ENCODE results near the gene ZNF101. TPM values are rescaled to one million over a fixed set of nuclear protein-coding genes. Genes with fewer than 3 reads are reported as not detected.

Gene ZNF101
- total and polyA plus RNA-seq, 2 of the 4 experiments (the other 2 are of a cell fraction): 2.8 to 7.3 TPM

GRCh38 chr19:19623383-19623782 is 45.3 kb upstream of the ZNF101 start:
- BruUV-seq (replicated peaks): no TSS peak
- in situ Hi-C loops (cut with MboI; ENCODE audit: low sequenced_read_pairs): no loop called here

More at GRCh38 chr19:19623383-19623782, 45.3 kb upstream of the ZNF101 start:
- H3K9me3 ChIP-seq (ENCODE audit: control insufficient read depth, insufficient read depth, low read length): no peaks in the 10 kb centered on the region
- no peak overlapping the region for H2AFZ ChIP-seq (replicated peaks; ENCODE audit: low read length, poor library complexity)
- no peak overlapping the region for H3K18ac ChIP-seq (ENCODE audit: low read depth, low read length)
- ATAC-seq (ENCODE audit: low read depth) (no peak), DNase-seq (no peak)
- dilution Hi-C loops (cut with HindIII; ENCODE audit: low sequenced_read_pairs, unreplicated experiment) (no loop called here), intact Hi-C loops (cut with micrococcal nuclease) (no loop called here)
- peaks cover 3% of the 10 kb centered on the region; the same call in 1 of the 2 replicates for H3K9me1 ChIP-seq (ENCODE audit: insufficient read depth, low read length)
- H3K23ac ChIP-seq (ENCODE audit: low read depth, low read length): no peak overlapping the region
- no peak overlapping the region for H3K56ac ChIP-seq (ENCODE audit: extremely low read depth, insufficient read depth, low read length)
- TF ChIP-seq ELK1 (IDR thresholded peaks at IDR 0.05; ENCODE audit: borderline replicate concordance, low read depth, low read length): no peak
- no peaks in the 10 kb centered on the region for H3K4me1 ChIP-seq (ENCODE audit: control insufficient read depth, insufficient read depth, low read length)
- no peak overlapping the region for H3K4me2 ChIP-seq (ENCODE audit: low read depth, low read length)
- WGBS, 2 experiments (ENCODE audit: extremely low coverage in 2 of 2, insufficient read length in 1 of 2): no CpG with 5 or more reads among the region's 5 CpGs
- H3K27ac ChIP-seq (ENCODE audit: insufficient read depth, low read length): no peak overlapping the region
- H2BK15ac ChIP-seq (ENCODE audit: low read depth, low read length): no peak overlapping the region
- no peak overlapping the region for H3K14ac ChIP-seq (replicated peaks; ENCODE audit: low read depth, low read length)
- no peak overlapping the region for H3K9ac ChIP-seq (ENCODE audit: low read depth, low read length)
- H3K4me3 ChIP-seq (ENCODE audit: insufficient read depth, low read depth, low read length): no peak overlapping the region
- H2AK5ac ChIP-seq (ENCODE audit: low read depth, low read length): no peak overlapping the region
- H3K79me1 ChIP-seq (ENCODE audit: low read depth in 1 of 2, low read length in 2 of 2): no peaks in the 10 kb centered on the region
- H2BK20ac ChIP-seq (ENCODE audit: low read depth, low read length): no peak overlapping the region
- no peaks in the 10 kb centered on the region for H3K36me3 ChIP-seq (ENCODE audit: control insufficient read depth, insufficient read depth, low read length)
- no peaks in the 10 kb centered on the region for H4K20me1 ChIP-seq (ENCODE audit: insufficient read depth, low read length)
- no peaks in the 10 kb centered on the region; the same call in 1 of the 2 replicates for H3K27me3 ChIP-seq (ENCODE audit: control insufficient read depth, insufficient read depth, low read length)
- H2BK120ac ChIP-seq (ENCODE audit: low read depth, low read length): no peak overlapping the region
- no peak overlapping the region for H4K91ac ChIP-seq (ENCODE audit: insufficient read depth, low read depth, low read length)
- H2AK9ac ChIP-seq (replicated peaks; ENCODE audit: low read depth, low read length, poor library complexity): no peak overlapping the region
- POLR2A ChIA-PET (ENCODE audit: unreplicated experiment): no interaction called here
- H4K8ac ChIP-seq (ENCODE audit: low read depth in 2 of 2, low read length in 2 of 2): no peak overlapping the region
- no peak overlapping the region for H3K4ac ChIP-seq (ENCODE audit: low read depth, low read length)
- CTCF ChIA-PET: interaction anchor here (1.1 kb wide), 1 partner anchor 69 kb away, joined by 3 read pairs; no protein-coding TSS in a partner anchor
- H4K5ac ChIP-seq (ENCODE audit: low read depth, low read length): no peak overlapping the region
- H2BK5ac ChIP-seq (ENCODE audit: low read depth, low read length, poor library complexity, severe bottlenecking): no peak overlapping the region
